CD4-positive, alpha-beta T cell treated with Interleukin-15 for 4 hours (primary cell): ENCODE results near the gene GABRG3.

Source experiments
- DNase-seq: peaks from one replicate; pipeline ENCODE4 v3.0.0-alpha.2; 2020; ENCODE audit warnings: low spot score

The GABRG3 gene

GRCh38 chr15:27065151-27065550 lies 94.2 kb downstream of the GABRG3 start:
- DNase-seq: no peak

DNA sequence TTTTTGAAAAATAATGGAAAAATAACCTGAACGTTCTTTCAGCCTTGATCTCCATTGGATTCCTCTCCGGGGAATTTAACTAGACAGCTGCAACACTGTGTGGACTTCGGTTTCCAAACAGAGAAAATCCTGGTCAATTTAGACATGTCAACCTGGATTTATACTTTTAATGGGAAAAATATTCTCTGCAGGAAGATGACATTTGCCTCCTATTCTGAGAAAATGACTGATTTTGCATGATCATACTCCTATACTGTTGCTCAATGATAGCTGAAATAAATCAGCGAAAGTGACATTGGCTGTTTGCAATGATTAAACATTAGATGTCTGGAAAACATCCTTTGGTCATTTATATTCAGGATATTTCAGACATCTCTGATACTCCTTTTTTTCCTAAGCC lies 94.8 kb downstream of the GABRG3 start:
- DNase-seq: no peak

DNA sequence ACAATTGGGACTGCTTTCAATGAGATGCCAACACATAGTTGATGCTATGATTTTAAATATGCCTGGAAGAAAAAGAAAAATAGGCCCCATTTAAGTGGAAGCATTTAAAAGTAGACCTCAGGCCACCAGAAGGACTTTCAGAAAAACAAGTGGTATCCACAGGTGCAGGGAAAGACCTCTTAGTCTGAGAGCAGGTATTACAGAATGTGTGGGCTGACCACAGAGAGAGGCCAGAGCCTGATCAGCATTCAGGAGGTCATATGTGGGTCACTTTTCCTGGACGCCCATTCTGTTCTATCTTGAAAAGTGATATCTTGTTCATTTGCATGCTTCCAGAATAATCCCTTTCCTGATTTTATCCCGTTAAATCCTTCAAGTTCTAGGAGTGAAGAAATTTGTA lies 95.5 kb downstream of the GABRG3 start:
- no peak for DNase-seq

DNA sequence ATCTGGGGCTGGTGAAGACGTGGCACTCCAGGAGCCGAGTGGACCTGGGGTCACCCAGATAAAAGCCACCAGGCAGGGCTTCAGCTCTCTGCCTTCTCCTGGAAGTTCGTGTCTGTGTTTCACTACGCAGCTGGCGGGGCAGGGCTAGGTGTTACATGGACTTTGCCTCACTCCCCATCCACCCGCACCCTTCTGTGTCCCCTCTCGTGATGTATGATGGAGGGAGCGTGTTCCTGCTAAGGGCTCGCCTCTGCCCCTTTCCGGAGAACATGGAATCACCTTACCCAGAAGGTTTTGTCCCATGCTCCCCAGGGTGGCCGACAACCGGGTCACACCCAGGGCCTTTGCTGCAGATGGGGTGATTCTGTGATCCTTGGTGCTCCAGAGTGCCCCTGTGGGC lies 96.2 kb downstream of the GABRG3 start:
- DNase-seq: no peak

DNA sequence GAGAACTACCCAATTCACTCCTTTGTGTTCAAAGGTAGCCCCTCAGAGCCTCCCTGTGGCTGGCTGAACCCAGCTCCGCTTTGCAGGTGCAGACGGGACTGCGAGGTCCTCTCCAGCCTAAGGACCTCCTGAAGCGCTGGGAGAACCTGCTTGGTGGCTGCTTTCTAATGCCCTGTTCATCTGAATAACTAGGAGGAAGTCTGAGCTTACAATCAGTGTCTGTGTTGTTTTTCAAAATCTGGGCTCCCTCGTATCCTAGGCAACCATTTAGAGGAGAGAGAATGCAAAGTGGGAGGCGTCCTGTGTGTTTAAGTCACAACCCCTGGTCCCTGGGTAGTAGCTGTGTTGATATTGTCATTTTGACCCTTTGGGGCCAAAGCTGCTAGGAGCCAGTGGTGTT lies 99.9 kb downstream of the GABRG3 start:
- DNase-seq: no peak

GRCh38 chr15:27074179-27074578 lies 103.2 kb downstream of the GABRG3 start:
- DNase-seq: no peak

GRCh38 chr15:27077790-27078189 lies 106.8 kb downstream of the GABRG3 start:
- no peak for DNase-seq

GRCh38 chr15:27081676-27082418 lies 110.9 kb downstream of the GABRG3 start:
- DNase-seq: no peak

- DNase-seq: no peak
Observed at GRCh38 chr15:27082526-27082925, 111.5 kb downstream of the GABRG3 start.

DNA sequence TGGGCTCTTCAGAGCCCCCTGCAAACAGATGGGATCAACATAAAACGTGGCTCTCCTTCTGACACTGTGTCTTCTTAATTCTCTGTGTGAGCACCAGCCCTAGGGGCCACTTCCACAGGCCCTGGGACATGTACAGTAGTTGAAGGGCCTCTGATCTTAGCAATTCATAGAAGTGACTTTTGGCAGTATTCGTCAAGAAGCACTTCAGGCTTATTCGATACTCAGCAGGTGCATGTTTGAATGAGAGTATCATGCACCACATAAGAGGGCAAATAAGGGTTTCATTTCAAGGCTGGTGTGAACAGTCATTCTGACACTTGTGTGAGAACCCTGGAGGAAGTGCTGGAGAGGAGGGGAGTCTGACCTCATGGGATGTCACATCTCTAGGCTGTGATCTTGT lies 113.9 kb downstream of the GABRG3 start:
- DNase-seq: no peak

DNA sequence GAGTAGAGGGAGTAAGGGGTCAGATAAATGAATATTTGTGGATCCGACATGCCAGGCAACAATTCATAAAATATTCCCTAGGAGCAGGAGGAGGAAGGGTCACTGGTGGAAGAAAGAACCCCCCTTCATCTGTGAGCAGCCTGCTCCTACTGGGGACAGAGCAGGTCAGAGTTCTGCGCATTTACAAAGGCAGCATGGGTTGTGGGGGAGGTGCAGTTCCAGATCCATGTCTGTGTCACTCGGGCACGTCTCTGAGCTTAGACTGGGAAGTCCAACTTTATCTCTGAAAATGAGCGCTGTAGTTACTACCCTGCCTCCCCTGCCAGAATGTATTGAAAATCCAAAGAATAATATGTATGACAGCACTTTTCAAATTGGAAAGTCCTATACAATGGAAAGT lies 115.2 kb downstream of the GABRG3 start:
- DNase-seq: no peak

DNA sequence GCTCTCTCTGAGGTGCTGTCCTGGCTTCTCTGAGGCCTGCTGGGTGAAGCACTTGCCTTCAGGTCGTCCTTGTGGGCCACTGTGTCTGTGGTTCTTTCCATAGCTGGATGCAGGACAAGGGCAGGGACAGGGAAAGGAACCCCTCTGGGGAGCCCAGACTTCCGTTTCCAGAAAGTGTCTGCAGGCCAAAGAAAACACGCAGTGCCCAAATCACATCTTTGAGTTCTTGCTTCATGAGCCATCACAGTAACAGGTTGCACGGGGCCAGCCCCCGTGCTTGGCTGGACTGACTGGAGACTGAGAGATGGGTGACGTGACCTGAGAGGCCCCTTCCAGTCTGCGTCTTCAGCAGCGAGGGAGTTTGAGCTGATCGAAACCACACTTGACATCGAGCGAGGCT lies 115.8 kb downstream of the GABRG3 start:
- no peak for DNase-seq

- no peak for DNase-seq
Observed at GRCh38 chr15:27087651-27088583, 116.9 kb downstream of the GABRG3 start.

GRCh38 chr15:27088584-27089232 lies 117.7 kb downstream of the GABRG3 start:
- no peak for DNase-seq

DNA sequence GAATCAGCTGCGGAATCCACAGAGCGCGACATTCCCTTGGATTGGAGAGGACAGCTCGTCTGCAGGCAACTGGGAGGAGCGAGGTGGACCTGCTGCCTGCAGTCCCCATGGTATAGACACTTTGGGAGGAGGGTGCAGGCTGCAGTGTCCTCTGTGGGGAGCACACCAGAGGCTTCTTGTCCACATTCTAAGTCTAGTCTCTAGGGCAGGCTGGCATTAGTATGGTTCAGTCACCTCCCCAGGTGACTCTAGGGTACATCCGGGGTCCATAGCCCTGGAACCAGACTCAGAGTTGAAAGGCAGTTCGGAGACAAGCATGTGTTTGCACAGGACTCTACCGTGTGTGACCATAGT lies 118.2 kb downstream of the GABRG3 start:
- no peak for DNase-seq

- no peak for DNase-seq
Observed at GRCh38 chr15:27089676-27090075, 118.7 kb downstream of the GABRG3 start.

GRCh38 chr15:27091270-27091940 lies 120.4 kb downstream of the GABRG3 start:
- no peak for DNase-seq

DNA sequence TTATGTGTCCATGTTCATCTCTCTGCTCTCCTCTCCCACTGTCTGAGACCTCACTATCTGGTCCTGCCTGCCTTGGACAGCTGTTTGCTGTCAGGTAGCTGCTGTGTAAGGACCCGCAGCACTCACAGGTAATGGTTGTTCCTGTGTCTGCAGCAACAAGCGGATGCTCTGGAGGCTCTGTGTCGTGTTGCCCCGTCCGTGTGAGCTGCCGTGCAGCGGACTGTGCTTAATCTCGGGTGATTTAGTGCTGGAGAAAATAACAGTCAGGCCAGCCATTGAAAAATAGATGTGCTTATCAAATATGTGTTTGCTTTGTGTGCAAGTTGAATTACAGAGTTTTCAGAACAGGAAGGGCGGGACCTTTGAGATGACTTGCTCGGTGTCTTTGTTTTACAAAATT lies 121.4 kb downstream of the GABRG3 start:
- no peak for DNase-seq

DNA sequence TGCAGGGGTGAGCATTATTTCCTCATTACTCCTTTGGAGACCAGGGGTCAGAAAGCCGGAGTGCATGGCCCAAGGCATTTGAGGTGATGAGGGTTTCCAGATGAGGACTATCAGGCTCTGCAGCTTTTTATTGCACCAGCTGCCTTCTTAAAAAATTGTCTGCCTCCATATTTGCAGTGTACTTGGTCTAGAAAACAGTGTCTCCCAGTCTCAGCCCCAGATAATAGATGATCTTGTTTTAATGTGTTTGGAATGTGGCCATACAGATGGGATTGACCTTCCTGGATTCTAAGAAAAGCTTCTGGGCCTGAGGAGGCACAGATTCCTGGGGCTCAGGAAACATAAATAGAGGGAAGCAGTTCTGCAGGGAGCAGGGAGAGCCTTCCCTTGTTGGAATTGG lies 123.3 kb downstream of the GABRG3 start:
- no peak for DNase-seq

DNA sequence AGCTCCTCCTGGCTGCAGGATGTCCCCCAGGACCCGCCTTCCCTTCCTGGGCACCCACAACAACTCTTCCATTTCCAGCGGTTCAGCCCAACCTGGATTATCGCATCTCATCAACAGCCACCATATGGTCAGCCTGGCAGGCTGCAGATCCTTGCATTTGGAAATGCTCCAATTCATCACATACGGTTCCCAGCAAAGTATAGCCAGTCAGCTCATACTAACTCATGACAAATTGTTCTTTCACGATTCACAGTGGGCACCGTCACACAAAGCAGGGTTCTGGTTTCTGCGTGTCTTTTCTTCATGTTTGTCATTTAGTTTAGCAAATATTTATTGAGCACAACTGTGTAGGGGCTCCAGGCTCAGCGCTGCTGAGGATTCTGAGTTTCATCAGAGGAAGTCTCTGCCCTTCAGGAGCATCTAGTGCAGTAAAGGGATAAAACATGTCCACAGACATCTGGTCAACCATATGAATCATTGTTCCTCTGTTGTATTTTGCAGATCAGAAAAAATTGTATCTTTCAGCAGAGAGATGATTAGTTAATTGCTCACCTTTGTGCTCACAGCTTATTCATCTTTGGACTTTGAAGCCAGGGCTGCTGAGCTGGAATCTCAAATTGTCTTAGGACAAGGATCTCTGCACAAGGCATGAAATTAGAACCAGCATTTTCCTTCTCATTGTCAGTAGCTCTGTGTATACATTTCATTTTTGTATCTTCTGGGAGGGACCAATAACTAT lies 125.1 kb downstream of the GABRG3 start:
- DNase-seq: no peak

DNA sequence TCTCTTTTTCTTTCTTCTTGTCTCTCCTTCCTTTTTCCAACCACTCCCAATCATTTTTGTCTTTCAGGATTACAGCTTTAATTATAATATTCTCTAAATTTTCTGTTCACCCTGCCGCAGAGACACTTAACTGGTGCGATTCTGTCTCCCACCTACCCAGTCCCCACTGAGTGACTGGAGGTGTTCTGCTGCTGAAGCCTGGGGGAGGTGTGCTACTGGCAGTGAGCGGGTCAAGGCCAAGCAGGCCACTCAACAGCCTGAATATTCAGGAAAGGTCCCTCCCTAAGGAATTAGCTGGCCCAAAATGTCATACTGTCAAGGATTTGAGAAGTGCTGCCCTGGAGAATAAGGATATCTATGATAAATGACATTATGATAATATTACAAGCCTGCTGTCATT lies 126.5 kb downstream of the GABRG3 start:
- DNase-seq: no peak

GRCh38 chr15:27101982-27102381 lies 131.0 kb downstream of the GABRG3 start:
- no peak for DNase-seq
